ENCODE results near the gene RFTN1. TPM values are rescaled to one million over a fixed set of nuclear protein-coding genes. Genes with fewer than 3 reads are reported as not detected.

The RFTN1 gene
- total and polyA plus RNA-seq, 9 of the 15 experiments (the other 6 are each of a cell fraction or from before 2014, with no cell fraction given) = 0.08 to 0.51 (median 0.11) TPM; not detected in 6

DNA sequence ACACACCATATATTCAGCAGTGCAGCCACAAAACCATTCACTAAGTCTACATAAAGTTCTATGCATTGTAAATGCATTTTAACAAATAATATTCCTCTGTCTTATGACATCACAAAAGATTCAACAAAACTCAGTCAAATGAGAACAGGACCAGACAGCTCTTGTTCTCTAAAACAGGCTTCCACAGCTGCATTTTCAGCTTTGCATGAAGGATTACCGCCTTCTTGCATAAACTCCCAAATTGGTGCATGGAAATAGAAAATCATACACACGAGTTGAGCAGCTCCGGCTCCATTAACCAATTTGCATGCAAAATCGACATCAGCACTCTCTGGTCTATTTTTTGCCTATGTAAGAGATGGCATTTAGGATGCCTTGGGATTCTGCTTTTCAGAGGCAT lies 66.4 kb downstream of the RFTN1 start:
- no peak for FAIRE-seq
- in situ Hi-C loops (cut with MboI) (no loop called here), intact Hi-C loops (cut with micrococcal nuclease) (no loop called here)
- ChIA-PET POLR2A (no interaction called here), CTCF (ENCODE audit: low intra/inter-chr PET ratio) (no interaction called here)
- Histone ChIP-seq H2AFZ (ENCODE audit: low read depth, low read length) (no peak overlapping the region), H3K9ac (ENCODE audit: insufficient read depth in 1 of 2, low read depth in 2 of 2, low read length in 2 of 2) (no peak overlapping the region), H3K4me3 (no peak overlapping the region), H3K36me3 (ENCODE audit: control insufficient read depth, insufficient read depth, low read length) (no peaks in the 10 kb centered on the region), H3K9me1 (ENCODE audit: control insufficient read depth, insufficient read depth, low read length) (no peaks in the 10 kb centered on the region), H3K27ac (ENCODE audit: extremely low read depth, low read depth, low read length) (no peak overlapping the region), H3K4me1 (replicated peaks in 1 of 2; ENCODE audit: control insufficient read depth in 2 of 2, insufficient read depth in 2 of 2, low read length in 2 of 2) (no peaks in the 10 kb centered on the region), H3K27me3 (ENCODE audit: control insufficient read depth in 2 of 2, insufficient read depth in 2 of 2, low read length in 2 of 2) (peaks cover 12 to 22% of the 10 kb centered on the region in 2 experiments), H4K20me1 (replicated peaks; ENCODE audit: control insufficient read depth, insufficient read depth, low read length) (no peaks in the 10 kb centered on the region), H3K79me2 (ENCODE audit: control insufficient read depth, insufficient read depth, low read length) (no peaks in the 10 kb centered on the region), H3K9me3 (replicated peaks; ENCODE audit: control insufficient read depth, insufficient read depth, low read depth, low read length) (no peaks in the 10 kb centered on the region), H3K4me2 (ENCODE audit: insufficient read depth, low read length) (no peak overlapping the region)
- no TSS peak for BruUV-seq (replicated peaks)
- no peak for ATAC-seq
- 4% methylated on average over 4 of the region's 4 CpGs for WGBS (ENCODE audit: insufficient coverage, low coverage, missing lambda C conversion rate)
- TF ChIP-seq SMAD4 (CRISPR knock-in tag; conservative IDR thresholded peaks at IDR 0.05) (no peak), HOXB6 (CRISPR knock-in tag; IDR thresholded peaks at IDR 0.05; ENCODE audit: borderline replicate concordance) (no peak), BRCA1 (IDR thresholded peaks at IDR 0.05) (no peak), BRCA1 (CRISPR knock-in tag; IDR thresholded peaks at IDR 0.05) (no peak), HDAC3 (IDR thresholded peaks at IDR 0.05; ENCODE audit: borderline replicate concordance, partially characterized antibody) (no peak), WHSC1 (IDR thresholded peaks at IDR 0.05; ENCODE audit: low read length) (no peak), CBX5 (IDR thresholded peaks at IDR 0.05; ENCODE audit: borderline replicate concordance, low read depth) (no peak), MCM2 (IDR thresholded peaks at IDR 0.05; ENCODE audit: low read depth) (no peak), POLR3G (IDR thresholded peaks at IDR 0.05; ENCODE audit: extremely low read depth, insufficient read length, insufficient replicate concordance) (no peak), MEF2D (tag; conservative IDR thresholded peaks at IDR 0.05; ENCODE audit: low read depth) (no peak), RBM17 (IDR thresholded peaks at IDR 0.05; ENCODE audit: borderline replicate concordance, low read depth, low read length) (no peak), C11orf30 (IDR thresholded peaks at IDR 0.05; ENCODE audit: low read depth) (no peak), SMC3 (conservative IDR thresholded peaks at IDR 0.05; ENCODE audit: insufficient read depth, low read depth, low read length) (no peak), RBFOX2 (IDR thresholded peaks at IDR 0.05; ENCODE audit: low read depth, low read length) (no peak), MECOM (CRISPR knock-in tag; IDR thresholded peaks at IDR 0.05) (no peak), HMG20A (CRISPR knock-in tag; conservative IDR thresholded peaks at IDR 0.05) (no peak), ZNF197 (CRISPR knock-in tag; IDR thresholded peaks at IDR 0.05; ENCODE audit: low read depth) (no peak)
- TF ChIP-seq, protein P1, sequence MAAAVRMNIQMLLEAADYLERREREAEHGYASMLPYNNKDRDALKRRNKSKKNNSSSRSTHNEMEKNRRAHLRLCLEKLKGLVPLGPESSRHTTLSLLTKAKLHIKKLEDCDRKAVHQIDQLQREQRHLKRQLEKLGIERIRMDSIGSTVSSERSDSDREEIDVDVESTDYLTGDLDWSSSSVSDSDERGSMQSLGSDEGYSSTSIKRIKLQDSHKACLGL (CRISPR knock-in tag; IDR thresholded peaks at IDR 0.05; ENCODE audit: borderline replicate concordance, poor library complexity, severe bottlenecking) = no peak
- TF ChIP-seq, protein P2, sequence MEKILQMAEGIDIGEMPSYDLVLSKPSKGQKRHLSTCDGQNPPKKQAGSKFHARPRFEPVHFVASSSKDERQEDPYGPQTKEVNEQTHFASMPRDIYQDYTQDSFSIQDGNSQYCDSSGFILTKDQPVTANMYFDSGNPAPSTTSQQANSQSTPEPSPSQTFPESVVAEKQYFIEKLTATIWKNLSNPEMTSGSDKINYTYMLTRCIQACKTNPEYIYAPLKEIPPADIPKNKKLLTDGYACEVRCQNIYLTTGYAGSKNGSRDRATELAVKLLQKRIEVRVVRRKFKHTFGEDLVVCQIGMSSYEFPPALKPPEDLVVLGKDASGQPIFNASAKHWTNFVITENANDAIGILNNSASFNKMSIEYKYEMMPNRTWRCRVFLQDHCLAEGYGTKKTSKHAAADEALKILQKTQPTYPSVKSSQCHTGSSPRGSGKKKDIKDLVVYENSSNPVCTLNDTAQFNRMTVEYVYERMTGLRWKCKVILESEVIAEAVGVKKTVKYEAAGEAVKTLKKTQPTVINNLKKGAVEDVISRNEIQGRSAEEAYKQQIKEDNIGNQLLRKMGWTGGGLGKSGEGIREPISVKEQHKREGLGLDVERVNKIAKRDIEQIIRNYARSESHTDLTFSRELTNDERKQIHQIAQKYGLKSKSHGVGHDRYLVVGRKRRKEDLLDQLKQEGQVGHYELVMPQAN (IDR thresholded peaks at IDR 0.05; ENCODE audit: borderline replicate concordance) = no peak
- TF ChIP-seq, protein P3, sequence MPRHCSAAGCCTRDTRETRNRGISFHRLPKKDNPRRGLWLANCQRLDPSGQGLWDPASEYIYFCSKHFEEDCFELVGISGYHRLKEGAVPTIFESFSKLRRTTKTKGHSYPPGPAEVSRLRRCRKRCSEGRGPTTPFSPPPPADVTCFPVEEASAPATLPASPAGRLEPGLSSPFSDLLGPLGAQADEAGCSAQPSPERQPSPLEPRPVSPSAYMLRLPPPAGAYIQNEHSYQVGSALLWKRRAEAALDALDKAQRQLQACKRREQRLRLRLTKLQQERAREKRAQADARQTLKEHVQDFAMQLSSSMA (CRISPR knock-in tag; IDR thresholded peaks at IDR 0.05) = no peak
- DNase-seq (ENCODE audit: extremely low read depth in 1 of 4, low spot score in 3 of 4) = no peak
